ENCODE results near the gene PHF12. TPM values are rescaled to one million over a fixed set of nuclear protein-coding genes. Genes with fewer than 3 reads are reported as not detected.
A peak's percentile ranks its signal among the peaks of the same experiment; 100 is the strongest.

The PHF12 gene
- total and polyA plus RNA-seq, 10 of the 15 experiments (the other 5 are each of a cell fraction or from before 2014, with no cell fraction given) = 1.3 to 43.9 (median 19.2) TPM

GRCh38 chr17:28951428-28951990 lies at the start of gene PHF12 (continued):
- 0 out of 2 replicates have a peak, but pooled peaks have one; percentile 28 for TF ChIP-seq DPF2 (IDR thresholded peaks at IDR 0.05)
- TF ChIP-seq ATF7 (IDR thresholded peaks at IDR 0.05; ENCODE audit: low read depth) = no peak
- TF ChIP-seq ASH2L (IDR thresholded peaks at IDR 0.05; ENCODE audit: borderline replicate concordance, low read depth) = no peak
- no peak for TF ChIP-seq NR2C2 (IDR thresholded peaks at IDR 0.05; ENCODE audit: borderline replicate concordance, control insufficient read depth, insufficient read length, low read depth)
- TF ChIP-seq ZZZ3 (IDR thresholded peaks at IDR 0.05; ENCODE audit: control insufficient read depth, insufficient read length, low read depth) = no peak
- peak; percentile 23; the same call in 1 of the 2 replicates for TF ChIP-seq NFYA (IDR thresholded peaks at IDR 0.05; ENCODE audit: borderline replicate concordance, low read depth, low read length)
- TF ChIP-seq MXI1 (IDR thresholded peaks at IDR 0.05; ENCODE audit: low read depth, low read length) = peak; percentile 49; the same call in 1 of the 2 replicates
- no peak for TF ChIP-seq ZBTB4 (CRISPR knock-in tag; IDR thresholded peaks at IDR 0.05)
- TF ChIP-seq EED (IDR thresholded peaks at IDR 0.05; ENCODE audit: low read depth) = no peak
- peak; percentile 57; the same call in 1 of the 2 replicates for TF ChIP-seq NR2F1 (conservative IDR thresholded peaks at IDR 0.05)
- TF ChIP-seq JUNB (IDR thresholded peaks at IDR 0.05) = no peak
- 0 out of 2 replicates have a peak, but pooled peaks have one; percentile 98 for TF ChIP-seq YY1 (IDR thresholded peaks at IDR 0.05; ENCODE audit: low read depth, low read length)
- peak; percentile 73 for TF ChIP-seq POLR2AphosphoS5 (IDR thresholded peaks at IDR 0.05; ENCODE audit: low read length)
- no peak for TF ChIP-seq RELB (IDR thresholded peaks at IDR 0.05; ENCODE audit: low read depth)
- no peak for TF ChIP-seq PBX3 (IDR thresholded peaks at IDR 0.05; ENCODE audit: insufficient replicate concordance, low read depth, low read length)
- TF ChIP-seq ZNF24 (IDR thresholded peaks at IDR 0.05) = no peak
- TF ChIP-seq EZH2 (IDR thresholded peaks at IDR 0.05; ENCODE audit: borderline replicate concordance, control insufficient read depth, low read depth, low read length) = no peak
- TF ChIP-seq PML (IDR thresholded peaks at IDR 0.05; ENCODE audit: low read length) = peak; percentile 52; the same call in 1 of the 2 replicates
- TF ChIP-seq SMC3 (IDR thresholded peaks at IDR 0.05; ENCODE audit: borderline replicate concordance, low read length) = no peak
- TF ChIP-seq MYB (IDR thresholded peaks at IDR 0.05; ENCODE audit: borderline replicate concordance, low read depth, low read length) = no peak
- peak; percentile 24 for TF ChIP-seq KLF5 (IDR thresholded peaks at IDR 0.05; ENCODE audit: partially characterized antibody)
- 0 out of 2 replicates have a peak, but pooled peaks have one; percentile 37 for TF ChIP-seq POLR2AphosphoS2 (IDR thresholded peaks at IDR 0.05; ENCODE audit: low read depth, low read length)
- no peak for TF ChIP-seq NFIC (IDR thresholded peaks at IDR 0.05; ENCODE audit: low read depth, low read length)
- no peak for TF ChIP-seq CBFB (IDR thresholded peaks at IDR 0.05; ENCODE audit: low read depth)
- TF ChIP-seq JUND (IDR thresholded peaks at IDR 0.05; ENCODE audit: low read depth, low read length) = no peak
- TF ChIP-seq ZNF217 (IDR thresholded peaks at IDR 0.05) = no peak
- peak; percentile 60; the same call in 1 of the 2 replicates for TF ChIP-seq BACH1 (IDR thresholded peaks at IDR 0.05; ENCODE audit: borderline replicate concordance)

Data from GM12878 (cell line).